HG03342 (cell line): ENCODE measurements around the gene PNMT.
"Not testable (repeated sequence)": the region's sequence is repeated elsewhere in the genome, so short reads cannot be mapped to it uniquely, and the experiment has no call there.

Experiments
- ATAC-seq: cut with Tn5 transposase; IDR thresholded peaks from one replicate; pipeline ENCODE4 v1.9.1; 2021; ENCODE audit warnings: mild to moderate bottlenecking, moderate library complexity; ENCODE audit not compliant: unreplicated experiment

The PNMT gene

DNA sequence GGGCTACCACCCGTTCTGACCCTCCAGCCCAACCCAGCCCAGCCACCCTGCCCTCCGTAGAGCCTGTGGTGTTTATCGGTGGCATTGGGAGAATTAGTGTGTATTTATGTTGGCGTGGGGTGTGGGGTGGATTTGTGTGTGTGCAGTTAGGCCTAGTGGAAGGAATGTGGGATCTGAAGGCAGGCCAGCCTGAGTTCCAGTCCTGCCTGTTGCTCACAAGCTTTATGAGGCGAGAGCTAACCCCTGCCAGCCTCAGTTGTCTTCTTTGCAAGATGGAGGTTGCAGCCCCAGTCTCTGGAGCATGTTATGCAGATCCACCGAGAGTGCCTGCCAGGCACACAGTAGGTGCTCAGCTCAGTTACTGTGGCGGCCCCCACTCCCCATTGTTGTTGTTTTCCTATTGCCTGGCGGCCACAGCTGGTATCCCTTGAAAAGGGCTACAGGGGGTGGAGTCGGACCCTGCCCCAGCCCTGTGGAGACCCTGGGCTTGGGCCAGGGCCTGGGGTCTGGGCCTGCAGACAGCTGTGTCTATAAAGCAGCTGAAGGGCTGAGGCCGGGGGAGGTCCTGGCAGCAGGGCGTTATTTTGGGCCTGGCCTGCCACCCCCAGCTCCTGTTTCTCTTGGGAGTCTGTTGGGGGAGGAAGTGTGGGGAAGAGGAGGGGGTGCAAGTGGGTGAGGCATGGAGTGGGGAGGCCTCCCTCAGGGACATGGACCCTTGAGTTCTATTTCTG, 36.7 kb downstream of the PNMT start:
- ATAC-seq = no peak

DNA sequence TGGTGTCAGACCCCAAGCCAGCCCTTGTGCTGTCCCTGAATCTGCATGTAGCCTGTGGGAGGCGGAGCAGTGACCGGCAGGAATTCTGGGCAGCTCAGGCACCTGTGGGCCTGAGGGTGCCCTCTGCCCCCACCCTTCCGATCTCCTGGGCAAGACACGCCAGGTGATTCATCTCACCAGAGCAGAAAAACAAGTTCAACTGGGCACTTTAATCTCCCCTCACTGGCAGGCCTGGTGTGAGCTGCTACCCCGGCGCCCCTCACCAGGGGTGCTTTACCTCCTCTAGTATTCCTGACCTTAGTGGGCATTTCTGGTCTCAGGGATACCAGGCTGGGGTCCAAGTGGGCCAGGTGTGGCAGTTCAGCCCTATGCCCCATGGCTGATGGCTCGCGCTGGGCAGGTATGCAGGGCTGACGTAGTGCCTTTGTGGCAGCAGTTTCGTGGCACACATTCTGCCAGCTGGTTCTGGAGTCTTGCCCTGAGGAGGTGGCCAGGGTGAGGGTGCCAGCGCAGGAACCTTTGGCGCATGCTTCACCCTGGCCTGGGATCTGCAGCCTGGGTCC, 37.6 kb downstream of the PNMT start:
- ATAC-seq = no peak

DNA sequence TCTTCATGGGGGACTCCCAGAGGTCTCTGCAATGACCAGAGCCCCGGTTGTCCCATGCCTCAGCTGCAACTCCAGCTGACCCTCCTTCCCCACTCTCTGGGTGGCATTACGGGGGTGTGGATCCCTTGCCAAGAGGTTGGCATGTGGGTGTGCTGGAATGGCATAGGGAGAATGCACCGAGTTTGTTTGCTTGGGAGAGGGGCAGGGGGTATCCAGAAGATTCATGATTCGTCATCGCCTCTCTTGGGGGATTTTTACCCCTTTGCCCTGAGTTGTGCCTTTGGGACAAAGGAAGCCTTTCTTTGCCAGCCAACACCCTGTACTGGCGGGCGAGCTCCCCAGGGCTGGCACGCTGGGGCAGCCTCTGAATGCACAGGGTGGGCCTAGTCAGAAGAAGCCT, 38.1 kb downstream of the PNMT start:
- no peak for ATAC-seq

DNA sequence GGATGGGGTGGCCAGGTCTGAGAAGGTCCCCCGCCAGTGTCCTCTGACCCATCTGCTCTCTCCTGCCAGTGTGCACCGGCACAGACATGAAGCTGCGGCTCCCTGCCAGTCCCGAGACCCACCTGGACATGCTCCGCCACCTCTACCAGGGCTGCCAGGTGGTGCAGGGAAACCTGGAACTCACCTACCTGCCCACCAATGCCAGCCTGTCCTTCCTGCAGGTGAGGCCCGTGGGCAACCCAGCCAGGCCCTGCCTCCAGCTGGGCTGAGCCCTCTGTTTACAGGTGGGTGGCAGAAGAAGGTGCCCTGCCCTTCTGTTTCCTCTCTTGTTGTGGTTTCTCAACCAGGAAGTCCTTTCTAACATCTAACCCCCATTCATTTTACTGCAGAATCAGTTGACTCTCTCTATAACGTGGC, 38.7 kb downstream of the PNMT start:
- no peak for ATAC-seq

DNA sequence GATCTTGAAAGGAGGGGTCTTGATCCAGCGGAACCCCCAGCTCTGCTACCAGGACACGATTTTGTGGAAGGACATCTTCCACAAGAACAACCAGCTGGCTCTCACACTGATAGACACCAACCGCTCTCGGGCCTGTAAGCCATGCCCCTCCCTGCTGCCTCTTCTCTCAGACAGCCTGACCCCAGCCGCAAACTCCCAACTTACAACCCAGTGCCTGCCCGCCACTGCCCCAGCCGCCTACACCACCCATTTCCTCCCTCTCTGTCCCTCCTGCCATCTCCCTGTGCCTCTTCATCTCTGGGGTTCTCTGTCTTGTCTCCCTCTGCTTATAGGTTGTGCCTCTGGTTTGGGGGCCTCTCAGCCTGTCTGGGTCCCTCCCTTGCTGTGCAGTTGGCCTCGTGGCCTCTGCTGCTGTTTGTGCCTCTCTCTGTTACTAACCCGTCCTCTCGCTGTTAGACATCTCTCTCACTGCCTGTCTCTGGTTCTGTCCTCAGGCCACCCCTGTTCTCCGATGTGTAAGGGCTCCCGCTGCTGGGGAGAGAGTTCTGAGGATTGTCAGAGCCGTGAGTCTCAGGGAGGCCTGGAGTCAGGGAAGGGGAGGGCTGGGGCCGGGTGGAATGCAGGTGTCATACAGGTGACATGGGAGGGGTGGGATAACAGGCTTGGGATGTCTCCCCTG, 41.2 kb downstream of the PNMT start:
- no peak for ATAC-seq

DNA sequence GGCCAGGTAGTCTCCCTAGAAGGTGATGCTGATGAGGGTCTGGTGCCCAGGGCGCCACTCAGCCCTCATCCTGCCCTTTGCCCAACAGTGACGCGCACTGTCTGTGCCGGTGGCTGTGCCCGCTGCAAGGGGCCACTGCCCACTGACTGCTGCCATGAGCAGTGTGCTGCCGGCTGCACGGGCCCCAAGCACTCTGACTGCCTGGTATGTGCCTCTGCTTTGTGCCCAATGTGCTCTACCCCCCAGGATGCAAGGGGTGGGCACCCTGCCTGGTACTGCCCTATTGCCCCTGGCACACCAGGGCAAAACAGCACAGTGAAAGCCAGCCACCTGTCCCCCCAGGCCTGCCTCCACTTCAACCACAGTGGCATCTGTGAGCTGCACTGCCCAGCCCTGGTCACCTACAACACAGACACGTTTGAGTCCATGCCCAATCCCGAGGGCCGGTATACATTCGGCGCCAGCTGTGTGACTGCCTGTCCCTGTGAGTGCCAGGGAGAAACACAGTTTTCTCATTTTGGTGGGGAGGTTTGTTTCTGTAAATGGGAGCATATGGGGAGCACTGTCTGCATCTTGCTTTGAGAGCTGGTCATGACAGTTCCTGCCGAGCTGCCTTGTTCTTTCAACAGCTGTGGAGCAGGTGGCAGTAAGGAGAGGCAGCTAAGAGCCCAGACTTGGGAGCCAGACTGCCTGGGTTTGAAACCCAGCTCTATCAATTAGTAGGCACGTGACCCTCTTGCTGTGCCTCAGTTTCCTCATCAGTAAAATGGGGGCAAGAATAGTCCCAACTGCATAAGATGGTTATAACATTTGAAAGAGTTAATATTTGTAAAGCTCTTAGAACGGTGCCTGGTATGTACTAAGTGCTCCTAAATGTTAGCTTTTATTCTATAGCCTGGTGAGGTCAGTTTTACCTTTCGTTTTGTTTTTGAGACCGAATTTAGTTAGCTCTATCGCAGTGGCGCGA, 42.0 kb downstream of the PNMT start:
- ATAC-seq = no peak

DNA sequence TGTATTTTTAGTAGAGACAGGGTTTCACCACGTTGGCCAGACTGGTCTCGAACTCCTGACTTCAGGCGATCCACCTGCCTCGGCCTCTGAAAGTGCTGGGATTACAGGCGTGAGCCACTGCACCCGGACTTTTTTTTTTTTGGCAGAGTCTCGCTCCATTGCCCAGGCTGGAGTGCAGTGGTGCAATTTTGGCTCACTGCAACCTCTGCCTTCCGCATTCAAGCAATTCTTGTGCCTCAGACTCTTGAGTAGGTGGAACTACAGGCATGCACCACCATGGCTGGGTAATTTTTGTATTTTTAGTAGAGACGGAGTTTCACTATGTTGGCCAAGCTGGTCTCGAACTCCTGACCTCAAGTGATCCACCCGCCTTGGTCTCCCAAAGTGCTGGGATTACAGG, 42.8 kb downstream of the PNMT start:
- not testable (repeated sequence) for ATAC-seq

DNA sequence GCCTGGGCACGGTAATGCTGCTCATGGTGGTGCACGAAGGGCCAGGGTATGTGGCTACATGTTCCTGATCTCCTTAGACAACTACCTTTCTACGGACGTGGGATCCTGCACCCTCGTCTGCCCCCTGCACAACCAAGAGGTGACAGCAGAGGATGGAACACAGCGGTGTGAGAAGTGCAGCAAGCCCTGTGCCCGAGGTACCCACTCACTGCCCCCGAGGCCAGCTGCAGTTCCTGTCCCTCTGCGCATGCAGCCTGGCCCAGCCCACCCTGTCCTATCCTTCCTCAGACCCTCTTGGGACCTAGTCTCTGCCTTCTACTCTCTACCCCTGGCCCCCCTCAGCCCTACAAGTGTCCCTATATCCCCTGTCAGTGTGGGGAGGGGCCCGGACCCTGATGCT, 43.6 kb downstream of the PNMT start:
- ATAC-seq = no peak

DNA sequence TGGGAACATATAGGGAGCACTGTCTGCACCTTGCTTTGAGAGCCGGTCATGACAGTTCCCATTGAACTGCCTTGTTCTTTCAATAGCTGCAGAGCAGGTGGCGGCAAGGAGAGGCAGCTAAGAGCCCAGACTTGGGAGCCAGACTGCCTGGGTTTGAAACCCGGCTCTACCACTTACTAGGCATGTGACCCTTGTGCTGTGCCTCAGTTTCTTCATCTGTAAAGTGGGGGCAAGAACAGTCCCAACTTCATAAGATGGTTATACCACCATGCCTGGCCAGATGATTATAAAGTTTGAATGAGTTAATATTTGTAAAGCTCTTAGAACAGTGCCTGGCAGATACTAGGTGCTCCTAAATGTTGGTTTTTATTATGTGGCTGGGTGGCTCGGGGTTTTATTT, 46.0 kb downstream of the PNMT start:
- ATAC-seq = no peak

DNA sequence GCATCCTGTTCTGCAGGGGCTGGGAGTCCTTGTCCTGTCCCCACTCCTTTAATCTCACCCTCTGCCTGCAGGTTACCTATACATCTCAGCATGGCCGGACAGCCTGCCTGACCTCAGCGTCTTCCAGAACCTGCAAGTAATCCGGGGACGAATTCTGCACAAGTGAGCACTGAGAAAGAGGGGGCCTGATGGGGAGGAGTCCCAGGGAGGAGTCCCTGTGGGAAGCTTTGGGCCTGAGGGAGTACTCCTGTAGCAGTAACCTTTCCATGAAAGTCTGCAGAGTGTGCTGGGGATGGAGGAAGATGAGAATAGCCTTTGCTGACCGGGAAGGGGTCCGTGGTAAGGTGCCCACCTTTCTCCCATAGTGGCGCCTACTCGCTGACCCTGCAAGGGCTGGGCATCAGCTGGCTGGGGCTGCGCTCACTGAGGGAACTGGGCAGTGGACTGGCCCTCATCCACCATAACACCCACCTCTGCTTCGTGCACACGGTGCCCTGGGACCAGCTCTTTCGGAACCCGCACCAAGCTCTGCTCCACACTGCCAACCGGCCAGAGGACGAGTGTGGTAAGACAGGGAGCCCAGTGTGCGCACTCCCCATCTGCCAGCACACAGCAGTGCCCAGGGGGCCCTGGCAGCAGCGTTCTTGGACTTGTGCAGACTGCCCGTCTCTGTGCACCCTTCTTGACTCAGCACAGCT, 47.3 kb downstream of the PNMT start:
- ATAC-seq = no peak

DNA sequence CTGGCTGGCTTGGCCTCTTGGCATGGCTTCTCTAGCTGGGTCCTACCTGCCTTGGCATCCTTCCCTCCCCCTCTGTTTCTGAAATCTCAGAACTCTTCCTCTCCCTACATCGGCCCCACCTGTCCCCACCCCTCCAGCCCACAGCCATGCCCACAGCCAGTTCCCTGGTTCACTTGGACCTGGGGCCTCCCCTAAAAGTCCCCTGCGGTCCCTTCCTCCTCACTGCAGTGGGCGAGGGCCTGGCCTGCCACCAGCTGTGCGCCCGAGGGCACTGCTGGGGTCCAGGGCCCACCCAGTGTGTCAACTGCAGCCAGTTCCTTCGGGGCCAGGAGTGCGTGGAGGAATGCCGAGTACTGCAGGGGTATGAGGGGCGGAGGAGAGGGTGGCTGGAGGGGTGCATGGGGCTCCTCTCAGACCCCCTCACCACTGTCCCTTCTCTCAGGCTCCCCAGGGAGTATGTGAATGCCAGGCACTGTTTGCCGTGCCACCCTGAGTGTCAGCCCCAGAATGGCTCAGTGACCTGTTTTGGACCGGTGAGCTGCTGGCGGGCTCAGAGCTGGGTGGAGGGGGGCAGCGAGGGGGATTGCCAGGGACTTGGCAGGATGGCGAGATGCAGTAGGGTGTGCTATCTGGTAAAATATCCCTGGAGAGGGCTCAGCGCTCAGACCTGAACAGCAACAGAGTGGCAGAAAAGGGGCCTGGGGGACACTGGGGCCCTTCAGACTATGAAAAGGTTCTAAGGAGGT, 48.0 kb downstream of the PNMT start:
- ATAC-seq = no peak

DNA sequence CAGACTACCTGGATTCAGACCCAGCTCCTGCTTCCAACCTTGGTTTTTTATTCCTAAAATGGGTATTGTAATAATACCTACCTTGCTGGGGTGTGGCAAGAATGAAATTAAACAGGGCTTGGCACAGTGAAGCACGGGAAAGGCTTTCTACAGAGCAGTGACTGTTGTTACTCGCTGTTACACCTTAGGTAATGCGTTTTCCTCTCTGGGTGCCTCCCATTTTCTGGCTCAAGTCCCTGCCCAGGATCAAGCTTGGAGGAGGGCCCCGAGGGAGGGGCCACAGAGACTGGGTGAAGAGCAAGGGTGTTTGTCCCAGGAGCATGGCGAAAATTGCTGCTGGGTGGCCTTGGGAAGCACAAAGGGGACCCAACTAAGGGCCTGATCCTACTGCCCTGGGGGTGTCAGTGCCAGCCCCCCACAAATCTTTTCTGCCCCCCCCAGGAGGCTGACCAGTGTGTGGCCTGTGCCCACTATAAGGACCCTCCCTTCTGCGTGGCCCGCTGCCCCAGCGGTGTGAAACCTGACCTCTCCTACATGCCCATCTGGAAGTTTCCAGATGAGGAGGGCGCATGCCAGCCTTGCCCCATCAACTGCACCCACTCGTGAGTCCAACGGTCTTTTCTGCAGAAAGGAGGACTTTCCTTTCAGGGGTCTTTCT, 48.8 kb downstream of the PNMT start:
- no peak for ATAC-seq

DNA sequence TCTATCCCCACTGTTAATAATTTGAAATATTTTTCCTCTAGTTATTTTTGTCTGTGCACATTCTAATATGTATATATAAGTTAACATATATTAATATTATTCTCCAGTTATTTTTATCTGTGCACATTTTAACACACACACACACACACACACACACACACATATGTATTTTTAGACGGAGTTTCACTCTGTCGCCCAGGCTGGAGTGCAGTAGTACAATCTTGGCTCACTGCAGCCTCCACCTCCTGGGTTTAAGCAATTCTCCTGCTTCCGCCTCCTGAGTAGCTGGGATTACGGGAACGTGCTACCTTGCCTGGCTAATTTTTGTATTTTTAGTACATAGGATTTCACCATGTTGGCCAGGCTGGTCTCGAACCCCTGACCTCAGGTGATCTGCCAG, 49.4 kb downstream of the PNMT start:
- ATAC-seq = no peak

DNA sequence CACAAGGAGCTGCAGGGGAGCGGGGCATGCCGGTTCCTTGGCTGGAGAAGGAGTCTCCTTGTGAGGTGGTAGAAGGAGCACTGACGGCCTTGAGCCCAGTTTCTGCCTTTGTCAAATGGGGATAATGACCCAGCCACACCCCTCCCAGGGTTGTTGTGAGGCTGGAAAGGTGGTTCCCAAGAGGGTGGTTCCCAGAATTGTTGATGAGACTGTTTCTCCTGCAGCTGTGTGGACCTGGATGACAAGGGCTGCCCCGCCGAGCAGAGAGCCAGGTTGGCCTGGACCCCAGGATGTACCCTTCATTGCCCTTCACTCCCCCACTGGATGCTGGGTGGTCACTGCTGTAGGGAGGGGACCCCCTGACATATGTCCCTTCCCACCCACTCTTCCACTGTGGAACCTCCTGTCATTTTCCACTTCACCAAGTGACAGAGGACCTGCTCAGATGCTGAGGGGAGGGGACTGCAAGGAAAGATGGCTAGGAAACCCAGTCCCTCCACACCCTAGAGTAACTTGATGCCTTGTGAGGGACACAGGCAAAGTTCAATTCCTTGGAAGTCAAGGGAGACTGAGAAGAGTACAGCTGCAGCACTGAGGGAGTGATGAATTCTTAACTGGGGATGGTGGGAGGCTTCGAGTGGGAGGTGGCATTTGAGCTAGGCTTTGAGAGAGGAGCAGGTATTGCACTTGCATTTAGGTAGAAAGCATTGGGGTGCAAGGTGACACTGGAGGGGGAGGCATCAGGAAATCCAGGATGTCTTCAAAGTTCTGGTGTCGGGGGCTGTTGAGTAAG, 51.5 kb downstream of the PNMT start:
- no peak for ATAC-seq
